GM19023 (cell line): ENCODE data around the gene TBX4.

Experiments
- ATAC-seq: cut with Tn5 transposase; IDR thresholded peaks from one replicate; pipeline ENCODE4 v1.9.1; 2021; ENCODE audit warnings: mild to moderate bottlenecking, moderate library complexity; ENCODE audit not compliant: unreplicated experiment

Gene TBX4

GRCh38 chr17:61464130-61464842 is 12.1 kb downstream of the TBX4 start:
- ATAC-seq: no peak

GRCh38 chr17:61464843-61465180 is 12.6 kb downstream of the TBX4 start:
- ATAC-seq: no peak

DNA sequence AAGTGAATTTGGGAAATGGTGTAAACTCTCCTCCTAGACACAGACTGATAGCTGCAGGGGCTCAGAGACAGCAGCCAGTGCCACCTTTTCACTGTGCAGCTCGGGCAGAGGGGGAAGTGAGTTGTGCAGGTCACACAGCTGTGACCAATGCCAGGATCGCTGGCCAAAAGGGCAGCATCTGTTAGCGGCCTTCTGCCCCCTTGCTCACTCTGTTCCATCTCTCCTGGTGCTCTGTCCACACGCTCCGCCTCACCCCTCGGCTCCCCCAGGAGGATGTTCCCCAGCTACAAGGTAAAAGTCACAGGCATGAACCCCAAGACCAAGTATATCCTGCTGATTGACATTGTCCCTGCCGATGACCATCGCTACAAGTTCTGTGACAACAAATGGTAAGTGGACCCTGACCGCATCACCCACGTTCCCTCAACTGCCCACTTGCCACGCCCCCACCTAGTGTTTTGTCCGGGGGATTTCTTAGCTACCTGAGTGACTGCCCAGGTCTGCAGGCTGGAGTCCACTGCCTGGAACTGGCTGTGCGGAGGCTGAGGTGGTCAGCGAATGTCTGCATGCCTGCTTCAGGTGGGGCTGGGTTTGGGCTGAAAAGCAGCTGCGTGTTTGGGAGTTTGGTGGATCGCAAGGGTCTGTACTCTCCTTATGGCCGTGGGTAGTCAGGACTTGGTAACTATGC is 13.5 kb downstream of the TBX4 start:
- ATAC-seq: no peak

DNA sequence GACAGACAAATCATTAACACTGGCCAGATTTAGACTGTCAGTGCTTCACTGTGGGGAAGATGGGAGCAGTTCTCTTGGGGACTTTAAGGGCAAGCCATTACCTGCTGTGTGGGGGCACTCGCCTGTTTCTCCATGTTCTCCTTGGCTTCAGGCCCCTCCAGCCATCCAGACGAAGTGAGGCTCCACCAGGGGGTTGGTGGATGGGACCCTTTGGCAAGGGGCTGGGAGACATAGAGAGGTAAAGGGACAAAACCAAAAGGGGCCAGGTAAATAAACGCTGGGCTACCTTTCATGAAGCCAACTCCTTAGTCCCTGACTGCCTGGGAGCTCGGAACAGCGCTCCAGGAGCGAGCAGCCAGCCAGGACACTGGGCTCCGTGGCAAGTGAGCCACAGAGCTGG is 14.0 kb downstream of the TBX4 start:
- no peak for ATAC-seq

- ATAC-seq: no peak
Measured at GRCh38 chr17:61467416-61468262, 15.4 kb downstream of the TBX4 start.

DNA sequence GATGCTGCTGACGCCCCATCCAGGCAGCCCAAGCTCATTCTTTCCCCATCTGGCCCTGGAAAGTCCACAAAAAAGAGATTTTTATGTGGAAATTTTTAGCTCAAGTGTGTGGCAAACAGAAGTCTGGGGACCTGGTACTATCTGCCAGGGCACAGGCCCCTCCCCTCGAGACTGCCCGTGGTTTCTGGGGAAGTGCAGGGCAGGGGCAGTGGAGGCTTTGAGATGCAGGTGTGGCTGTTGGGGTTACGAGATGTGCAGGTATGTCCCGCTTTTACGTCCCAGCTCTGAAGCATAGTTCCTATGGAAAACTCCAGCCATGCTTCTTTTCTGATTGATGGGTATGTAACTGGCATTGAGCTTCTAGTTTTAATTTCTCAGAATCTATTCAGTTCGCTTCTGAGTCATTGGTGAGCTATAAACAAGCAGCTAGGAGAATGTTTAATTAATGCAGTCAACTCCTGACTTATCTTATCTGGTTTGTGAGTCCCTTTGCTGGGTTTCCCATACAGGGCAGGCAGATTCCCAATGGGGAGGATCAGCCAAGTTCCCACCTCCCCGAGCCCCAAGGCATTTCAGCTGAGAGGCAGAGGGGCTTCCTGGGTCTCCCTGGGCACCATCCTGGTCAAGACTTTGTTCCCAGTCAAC is 16.2 kb downstream of the TBX4 start:
- ATAC-seq: no peak

- ATAC-seq: no peak
Measured at GRCh38 chr17:61469474-61469873, 17.3 kb downstream of the TBX4 start.

DNA sequence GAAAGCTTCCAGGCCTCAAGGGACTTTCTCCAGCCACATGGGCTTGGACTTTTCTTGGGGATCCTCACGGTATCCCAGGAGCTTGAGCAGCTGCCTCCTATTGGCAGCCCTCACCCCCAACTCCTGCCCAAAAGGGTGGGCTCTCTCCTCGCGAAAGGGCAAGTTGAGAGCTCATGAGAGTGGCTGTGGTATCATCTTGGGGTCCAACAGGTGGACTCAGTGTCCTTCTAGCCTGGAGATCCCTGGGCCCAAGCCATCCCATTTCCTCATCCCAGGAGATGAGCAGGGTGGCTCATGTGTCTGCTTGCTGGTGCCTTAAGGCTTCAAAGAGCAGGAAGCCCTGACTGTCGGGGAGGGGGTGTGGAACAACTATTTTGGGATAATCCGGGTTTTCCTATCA is 17.7 kb downstream of the TBX4 start:
- ATAC-seq: no peak

- ATAC-seq: no peak
Measured at GRCh38 chr17:61470530-61471136, 18.4 kb downstream of the TBX4 start.

GRCh38 chr17:61474235-61474927 is 22.2 kb downstream of the TBX4 start:
- no peak for ATAC-seq

GRCh38 chr17:61474934-61475333 is 22.7 kb downstream of the TBX4 start:
- ATAC-seq: no peak

- no peak for ATAC-seq
Measured at GRCh38 chr17:61475726-61476125, 23.5 kb downstream of the TBX4 start.

- ATAC-seq: no peak
Measured at GRCh38 chr17:61476476-61477203, 24.4 kb downstream of the TBX4 start.

DNA sequence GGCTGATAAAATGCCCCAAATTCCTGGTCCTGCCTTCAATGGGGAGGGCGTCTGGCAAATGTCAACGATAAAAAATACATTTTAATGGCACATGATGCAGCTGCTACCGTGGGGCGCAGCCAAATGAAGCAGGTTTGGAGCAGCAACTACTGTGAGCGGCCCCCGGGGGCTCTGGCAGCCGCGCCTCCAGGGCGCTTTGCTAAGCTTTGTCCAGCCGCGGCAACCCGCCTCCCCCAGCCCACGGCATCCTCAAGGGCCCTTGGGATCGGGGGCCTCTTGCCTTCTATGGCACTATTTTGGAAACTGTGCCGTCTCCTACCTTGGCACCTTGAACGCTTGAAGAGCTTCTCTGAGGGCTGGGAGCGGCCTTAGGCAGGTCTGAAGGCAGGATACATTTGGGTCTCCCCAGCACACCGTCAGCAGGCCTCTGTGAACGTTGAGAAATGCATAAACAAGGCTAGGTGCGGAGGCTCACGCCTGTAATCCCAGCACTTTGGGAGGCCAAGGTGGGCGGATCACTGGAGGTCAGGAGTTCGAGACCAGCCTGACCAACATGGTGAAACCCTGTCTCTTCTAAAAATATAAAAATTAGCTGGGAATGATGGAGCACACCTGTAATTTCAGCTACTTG is 25.1 kb downstream of the TBX4 start:
- no peak for ATAC-seq

DNA sequence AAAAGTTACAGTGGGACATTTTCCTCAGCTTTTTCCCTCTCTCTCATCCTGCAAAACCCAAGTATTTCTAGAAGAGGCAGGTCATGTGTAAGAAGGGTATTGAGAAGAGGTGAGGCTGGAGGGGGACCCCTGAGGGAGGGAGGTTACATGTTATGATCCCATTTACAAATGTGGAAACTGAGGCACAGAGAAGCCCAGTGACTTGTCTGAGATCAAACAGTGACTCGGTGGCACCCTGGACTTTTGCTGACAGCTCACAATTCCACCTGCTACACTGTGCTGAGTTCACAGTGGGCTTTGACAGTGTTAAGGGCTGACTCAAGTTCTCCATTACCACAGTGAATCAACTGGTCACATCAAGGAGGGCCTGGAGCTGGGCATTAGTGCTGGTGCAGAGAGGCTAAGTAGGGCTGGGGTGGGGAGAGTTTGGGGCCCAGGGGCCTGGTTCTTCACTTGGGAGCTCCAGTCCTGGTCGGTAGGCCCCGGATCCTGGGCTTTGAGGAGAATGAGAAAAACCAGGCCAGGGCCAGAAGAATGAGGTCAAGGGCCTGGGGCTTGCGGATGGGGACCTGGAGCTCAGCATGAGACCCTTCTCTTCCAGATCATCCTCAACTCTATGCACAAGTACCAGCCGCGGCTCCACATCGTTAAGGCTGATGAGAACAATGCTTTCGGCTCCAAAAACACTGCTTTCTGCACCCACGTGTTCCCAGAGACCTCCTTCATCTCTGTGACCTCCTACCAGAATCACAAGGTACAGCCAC is 26.0 kb downstream of the TBX4 start:
- ATAC-seq: no peak

- no peak for ATAC-seq
Measured at GRCh38 chr17:61478790-61479492, 26.7 kb downstream of the TBX4 start.

GRCh38 chr17:61479493-61480413 is 27.5 kb downstream of the TBX4 start:
- ATAC-seq: no peak
